Measurements from ENCODE around the gene STK32A. TPM values are rescaled to one million over a fixed set of nuclear protein-coding genes. Genes with fewer than 3 reads are reported as not detected.

Gene STK32A
- total RNA-seq, 1 experiment from 2014 or later, result 1.2 TPM

- POLR2A ChIA-PET, result no interaction called here
- CTCF ChIA-PET, result interaction anchor here (0.9 to 1.1 kb wide), 3 partner anchors 16 to 200 kb away, joined by 3 read pairs; no protein-coding TSS in a partner anchor
- Histone ChIP-seq H3K27ac (ENCODE audit: low read depth, low read length) (no peak overlapping the region), H3K9me2 (ENCODE audit: insufficient read depth) (no peaks in the 10 kb centered on the region), H3K9ac (ENCODE audit: low read length) (no peak overlapping the region), H3K27me3 (ENCODE audit: insufficient read depth, low read length) (no peaks in the 10 kb centered on the region), H3K4me2 (ENCODE audit: low read length) (no peak overlapping the region), H2AFZ (ENCODE audit: low read depth, low read length, poor library complexity, severe bottlenecking) (no peak overlapping the region), H3K36me3 (ENCODE audit: control insufficient read depth in 1 of 2, insufficient read depth in 2 of 2, low read length in 2 of 2) (no peaks in the 10 kb centered on the region), H3K4me3 (replicated peaks in 1 of 2; ENCODE audit: low read depth in 1 of 2, low read length in 2 of 2) (no peak overlapping the region), H3K9me3 (ENCODE audit: control insufficient read depth in 1 of 2, insufficient read depth in 1 of 2, low read depth in 1 of 2, low read length in 2 of 2) (no peaks in the 10 kb centered on the region), H3K4me1 (ENCODE audit: control insufficient read depth in 1 of 2, insufficient read depth in 2 of 2, low read length in 2 of 2) (peaks cover 0 to 4% of the 10 kb centered on the region in 2 experiments; a peak in 1 of 4 replicates), H4K20me1 (ENCODE audit: insufficient read depth) (no peaks in the 10 kb centered on the region), H3K79me2 (ENCODE audit: insufficient read depth, low read length) (no peaks in the 10 kb centered on the region)
- TF ChIP-seq POLR2AphosphoS5 (IDR thresholded peaks at IDR 0.05; ENCODE audit: low read depth, low read length) (no peak), RAD21 (IDR thresholded peaks at IDR 0.05; ENCODE audit: low read depth) (no peak)
- TF ChIP-seq, protein P1, sequence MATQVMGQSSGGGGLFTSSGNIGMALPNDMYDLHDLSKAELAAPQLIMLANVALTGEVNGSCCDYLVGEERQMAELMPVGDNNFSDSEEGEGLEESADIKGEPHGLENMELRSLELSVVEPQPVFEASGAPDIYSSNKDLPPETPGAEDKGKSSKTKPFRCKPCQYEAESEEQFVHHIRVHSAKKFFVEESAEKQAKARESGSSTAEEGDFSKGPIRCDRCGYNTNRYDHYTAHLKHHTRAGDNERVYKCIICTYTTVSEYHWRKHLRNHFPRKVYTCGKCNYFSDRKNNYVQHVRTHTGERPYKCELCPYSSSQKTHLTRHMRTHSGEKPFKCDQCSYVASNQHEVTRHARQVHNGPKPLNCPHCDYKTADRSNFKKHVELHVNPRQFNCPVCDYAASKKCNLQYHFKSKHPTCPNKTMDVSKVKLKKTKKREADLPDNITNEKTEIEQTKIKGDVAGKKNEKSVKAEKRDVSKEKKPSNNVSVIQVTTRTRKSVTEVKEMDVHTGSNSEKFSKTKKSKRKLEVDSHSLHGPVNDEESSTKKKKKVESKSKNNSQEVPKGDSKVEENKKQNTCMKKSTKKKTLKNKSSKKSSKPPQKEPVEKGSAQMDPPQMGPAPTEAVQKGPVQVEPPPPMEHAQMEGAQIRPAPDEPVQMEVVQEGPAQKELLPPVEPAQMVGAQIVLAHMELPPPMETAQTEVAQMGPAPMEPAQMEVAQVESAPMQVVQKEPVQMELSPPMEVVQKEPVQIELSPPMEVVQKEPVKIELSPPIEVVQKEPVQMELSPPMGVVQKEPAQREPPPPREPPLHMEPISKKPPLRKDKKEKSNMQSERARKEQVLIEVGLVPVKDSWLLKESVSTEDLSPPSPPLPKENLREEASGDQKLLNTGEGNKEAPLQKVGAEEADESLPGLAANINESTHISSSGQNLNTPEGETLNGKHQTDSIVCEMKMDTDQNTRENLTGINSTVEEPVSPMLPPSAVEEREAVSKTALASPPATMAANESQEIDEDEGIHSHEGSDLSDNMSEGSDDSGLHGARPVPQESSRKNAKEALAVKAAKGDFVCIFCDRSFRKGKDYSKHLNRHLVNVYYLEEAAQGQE (IDR thresholded peaks at IDR 0.05; ENCODE audit: low read depth), result no peak
- RAD21 ChIA-PET (ENCODE audit: low non-redundant PET in 1 of 2, low total read pairs in 2 of 2, uncharacterized antibody in 2 of 2, unreplicated experiment in 2 of 2), result no interaction called here
- no peak for DNase-seq (ENCODE audit: low read depth, low spot score)
- no peak for ATAC-seq
- no TSS peak for BruUV-seq (replicated peaks)
- intact Hi-C loops (cut with micrococcal nuclease), result no loop called here
Observed at GRCh38 chr5:147388184-147389108, 153.6 kb downstream of the STK32A start.
